Peyer's patch (tissue), 4 donors: ENCODE results near the gene ASNSD1. TPM values are rescaled to one million over a fixed set of nuclear protein-coding genes. Genes with fewer than 3 reads are reported as not detected.
"Not testable (repeated sequence)": the region's sequence is repeated elsewhere in the genome, so short reads cannot be mapped to it uniquely, and the experiment has no call there.

Experiments
- DNase-seq, 3 donors: peaks; one replicate each; pipeline ENCODE4 v3.0.0-alpha.2; 2017 to 2019
- H3K27ac ChIP-seq, 4 donors: fragments of 200-600 bp; sonication (generic); one replicate each; pipeline ENCODE4 v1.5.1; 2016 to 2019
- H3K27me3 ChIP-seq, 2 donors: fragments of 200-600 bp; sonication (generic); one replicate each; pipeline ENCODE4 v1.5.1; 2019
- H3K36me3 ChIP-seq, 3 donors: fragments of 200-600 bp; sonication (generic); one replicate each; pipeline ENCODE4 v1.5.1; 2016 to 2019
- H3K4me1 ChIP-seq, 4 donors: fragments of 200-600 bp; sonication (generic); one replicate each; pipeline ENCODE4 v1.5.1; 2016 to 2019
- H3K4me3 ChIP-seq, 4 donors: fragments of 200-600 bp; sonication (generic); 1 replicate in 3 of 4; 2 replicates in 1 of 4; pipeline ENCODE4 v1.5.1; 2016 to 2019; ENCODE audit warnings: mild to moderate bottlenecking in 1 of 4
- H3K9me3 ChIP-seq, 4 donors: fragments of 200-600 bp; sonication (generic); one replicate each; pipeline ENCODE4 v1.5.1; 2016 to 2019; ENCODE audit warnings: mild to moderate bottlenecking in 1 of 4
- CTCF ChIP-seq, 6 experiments: fragments of 450-650 bp in 4 of 6; fragments of 200-600 bp in 2 of 6; sonication (generic) in 1 of 6; IDR thresholded peaks; one replicate each; pipeline ENCODE4 v1.5.1; 2017 to 2019; ENCODE audit warnings: antibody characterized with exemption in 6 of 6, mild to moderate bottlenecking in 3 of 6, moderate library complexity in 1 of 6
- POLR2A ChIP-seq, 2 donors: fragments of 450-650 bp; IDR thresholded peaks; one replicate each; pipeline ENCODE4 v1.5.1; 2017; ENCODE audit warnings: antibody characterized with exemption in 2 of 2, mild to moderate bottlenecking in 2 of 2, moderate library complexity in 2 of 2
- total RNA-seq, 4 donors: library from RNA; depleted of rRNA; stranded (reverse); fragments of >200 nt; gene quantifications; one replicate each; pipeline ENCODE4 v1.1.0, GENCODE V29; 2016

The ASNSD1 gene
- total RNA-seq, 4 donors from 2014 or later: 20.4 to 49.5 (median 29.3) TPM

- H3K9me3 ChIP-seq: no peaks in the 10 kb centered on the region
- no peak for TF ChIP-seq POLR2A (IDR thresholded peaks at IDR 0.05)
- TF ChIP-seq CTCF (IDR thresholded peaks at IDR 0.05): peak; percentile 35 to 70 (median 51)
- peak in 2 of 3 donors; percentile 57 to 66 for DNase-seq
- H3K4me3 ChIP-seq: no peak overlapping the region
- no peaks in the 10 kb centered on the region for H3K4me1 ChIP-seq
- H3K36me3 ChIP-seq: no peaks in the 10 kb centered on the region
- no peak overlapping the region for H3K27ac ChIP-seq
- H3K27me3 ChIP-seq: no peaks in the 10 kb centered on the region
These were observed 37.0 kb downstream of the ASNSD1 start for GRCh38 chr2:189698020-189698887.

GRCh38 chr2:189700681-189701080 is 39.4 kb downstream of the ASNSD1 start:
- DNase-seq: no peak
- H3K4me1 ChIP-seq: no peaks in the 10 kb centered on the region

DNA sequence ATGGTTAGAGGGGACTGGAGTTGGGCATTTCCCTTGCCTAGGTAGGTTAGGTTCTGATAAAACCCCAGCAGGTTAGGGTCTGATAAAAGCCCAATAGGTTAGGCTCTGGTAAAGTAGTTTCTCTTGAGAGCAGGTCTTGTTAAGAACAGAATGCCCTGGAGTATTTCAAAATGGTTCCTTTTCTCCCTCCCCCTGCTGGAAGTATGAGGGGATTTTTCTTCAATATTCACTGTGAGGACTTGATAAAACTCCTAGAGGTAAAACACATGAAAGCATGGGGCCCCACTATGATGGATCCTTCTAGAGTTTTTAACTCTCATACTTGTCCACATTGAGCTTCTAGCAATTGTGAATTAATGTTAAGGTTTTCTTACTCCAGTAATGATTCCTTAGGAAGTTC is 40.8 kb downstream of the ASNSD1 start:
- no peak overlapping the region for H3K4me3 ChIP-seq
- no peaks in the 10 kb centered on the region for H3K36me3 ChIP-seq
- H3K4me1 ChIP-seq: no peaks in the 10 kb centered on the region
- no peak overlapping the region for H3K27ac ChIP-seq
- no peaks in the 10 kb centered on the region for H3K27me3 ChIP-seq
- no peak for DNase-seq
- no peaks in the 10 kb centered on the region for H3K9me3 ChIP-seq
- TF ChIP-seq POLR2A (IDR thresholded peaks at IDR 0.05) (no peak), CTCF (IDR thresholded peaks at IDR 0.05) (no peak)

More at GRCh38 chr2:189700681-189701080, 39.4 kb downstream of the ASNSD1 start:
- Histone ChIP-seq H3K27ac (no peak overlapping the region), H3K36me3 (no peaks in the 10 kb centered on the region), H3K27me3 (no peaks in the 10 kb centered on the region), H3K9me3 (no peaks in the 10 kb centered on the region), H3K4me3 (no peak overlapping the region)
- no peak for TF ChIP-seq POLR2A (IDR thresholded peaks at IDR 0.05)
- TF ChIP-seq CTCF (IDR thresholded peaks at IDR 0.05): no peak

DNA sequence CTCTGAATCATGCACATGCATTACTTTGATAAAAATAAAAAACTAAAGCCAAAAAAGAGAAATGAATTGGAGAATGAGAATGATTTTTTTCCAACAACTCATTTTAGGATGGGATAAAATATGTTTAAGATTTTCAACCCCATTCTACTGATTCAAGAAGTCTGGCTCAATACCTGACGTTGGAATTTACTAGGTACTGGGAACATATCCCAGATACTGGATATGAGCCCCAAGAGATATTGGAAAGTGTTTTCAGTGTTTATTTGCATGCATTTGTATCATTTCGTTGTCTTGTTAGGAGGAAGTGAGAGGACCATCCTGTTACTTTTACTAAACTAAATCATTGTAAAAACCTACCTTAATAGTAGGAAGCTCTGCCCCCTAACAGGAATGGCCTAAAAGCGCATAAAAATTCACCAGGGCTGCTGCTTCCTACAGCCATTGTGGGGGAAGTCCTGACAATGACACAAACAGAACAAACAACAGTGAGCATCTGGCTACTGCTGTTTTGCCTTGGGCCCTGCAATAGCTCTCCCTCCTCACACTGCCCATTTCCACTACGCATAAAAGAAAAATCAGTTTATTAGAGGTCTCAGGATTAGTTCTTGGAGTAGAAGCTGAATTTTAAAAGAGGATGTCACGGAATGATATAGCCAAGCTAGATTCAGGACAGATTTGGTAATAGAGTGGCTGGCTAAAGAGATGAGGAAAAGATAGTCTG is 48.4 kb downstream of the ASNSD1 start:
- DNase-seq: no peak
- Histone ChIP-seq H3K27ac (no peak overlapping the region), H3K36me3 (no peaks in the 10 kb centered on the region), H3K27me3 (no peaks in the 10 kb centered on the region), H3K4me1 (no peaks in the 10 kb centered on the region), H3K4me3 (no peak overlapping the region), H3K9me3 (no peaks in the 10 kb centered on the region)
- TF ChIP-seq CTCF (IDR thresholded peaks at IDR 0.05) (no peak), POLR2A (IDR thresholded peaks at IDR 0.05) (no peak)

DNA sequence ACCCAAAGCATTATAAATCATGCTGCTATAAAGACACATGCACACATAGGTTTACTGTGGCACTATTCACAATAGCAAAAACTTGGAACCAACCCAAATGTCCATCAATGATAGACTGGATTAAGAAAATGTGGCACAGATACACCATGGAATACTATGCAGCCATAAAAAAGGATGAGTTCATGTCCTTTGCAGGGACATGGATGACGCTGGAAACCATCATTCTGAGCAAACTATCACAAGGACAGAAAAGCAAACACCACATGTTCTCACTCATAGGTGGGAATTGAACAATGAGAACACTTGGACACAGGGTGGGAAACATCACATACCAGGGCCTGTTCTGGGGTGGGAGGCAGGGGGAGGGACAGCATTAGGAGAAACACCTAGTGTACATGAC is 56.3 kb downstream of the ASNSD1 start:
- not testable (repeated sequence) for DNase-seq, H3K4me1 ChIP-seq, H3K27ac ChIP-seq, H3K9me3 ChIP-seq, H3K4me3 ChIP-seq, H3K27me3 ChIP-seq, H3K36me3 ChIP-seq

DNA sequence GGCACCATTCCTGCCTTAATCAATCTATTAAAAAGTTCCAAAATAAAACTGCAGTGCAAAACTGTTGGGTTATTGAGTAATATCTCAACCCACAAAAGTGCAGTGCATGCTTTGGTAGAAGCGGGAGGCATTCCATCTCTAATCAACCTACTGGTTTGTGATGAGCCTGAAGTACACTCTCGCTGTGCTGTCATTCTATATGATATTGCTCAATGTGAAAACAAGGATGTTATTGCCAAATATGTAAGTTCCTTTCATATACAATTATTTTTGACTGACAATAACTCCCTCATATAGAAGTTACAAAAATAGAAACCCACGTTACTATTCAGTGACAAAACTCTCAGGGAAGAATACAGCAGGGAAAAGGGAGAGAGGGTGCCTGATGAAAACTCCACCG is 58.3 kb downstream of the ASNSD1 start:
- H3K36me3 ChIP-seq: no peaks in the 10 kb centered on the region
- no peak overlapping the region for H3K27ac ChIP-seq
- no peaks in the 10 kb centered on the region for H3K27me3 ChIP-seq
- H3K9me3 ChIP-seq: no peaks in the 10 kb centered on the region
- TF ChIP-seq CTCF (IDR thresholded peaks at IDR 0.05) (no peak), POLR2A (IDR thresholded peaks at IDR 0.05) (no peak)
- no peak overlapping the region for H3K4me3 ChIP-seq
- no peaks in the 10 kb centered on the region for H3K4me1 ChIP-seq
- no peak for DNase-seq
